ENCODE results near the gene PAPPA2. TPM values are rescaled to one million over a fixed set of nuclear protein-coding genes. Genes with fewer than 3 reads are reported as not detected.
A peak's percentile ranks its signal among the peaks of the same experiment; 100 is the strongest.
"Not testable (repeated sequence)": the region's sequence is repeated elsewhere in the genome, so short reads cannot be mapped to it uniquely, and the experiment has no call there.

The PAPPA2 gene
- polyA plus RNA-seq, 4 donors: 2.2 to 77.1 (median 53.6) TPM

GRCh38 chr1:176595217-176595616 is 132.2 kb downstream of the PAPPA2 start:
- DNase-seq (ENCODE audit: low read depth in 4 of 4, low spot score in 3 of 4): no peak

- DNase-seq (ENCODE audit: low read depth in 4 of 4, low spot score in 3 of 4): no peak
Observed at GRCh38 chr1:176601348-176601747, 138.4 kb downstream of the PAPPA2 start.

- DNase-seq (ENCODE audit: low read depth in 4 of 4, low spot score in 3 of 4): peak in 2 of 4 donors; percentile 2 to 12
Observed at GRCh38 chr1:176602388-176603004, 139.5 kb downstream of the PAPPA2 start.

- DNase-seq (ENCODE audit: low read depth in 4 of 4, low spot score in 3 of 4): no peak
Observed at GRCh38 chr1:176603696-176604095, 140.7 kb downstream of the PAPPA2 start.

- no peak for DNase-seq (ENCODE audit: low read depth in 4 of 4, low spot score in 3 of 4)
Observed at GRCh38 chr1:176604461-176604860, 141.5 kb downstream of the PAPPA2 start.

- no peak for DNase-seq (ENCODE audit: low read depth in 4 of 4, low spot score in 3 of 4)
Observed at GRCh38 chr1:176605176-176605575, 142.2 kb downstream of the PAPPA2 start.

GRCh38 chr1:176609556-176610408 is 146.8 kb downstream of the PAPPA2 start:
- no peak for DNase-seq (ENCODE audit: low read depth in 4 of 4, low spot score in 3 of 4)

GRCh38 chr1:176612791-176613190 is 149.8 kb downstream of the PAPPA2 start:
- DNase-seq (ENCODE audit: low read depth in 4 of 4, low spot score in 3 of 4): no peak

GRCh38 chr1:176617881-176618280 is 154.9 kb downstream of the PAPPA2 start:
- DNase-seq (ENCODE audit: low read depth in 4 of 4, low spot score in 3 of 4): no peak

GRCh38 chr1:176619261-176619660 is 156.3 kb downstream of the PAPPA2 start:
- DNase-seq (ENCODE audit: low read depth in 4 of 4, low spot score in 3 of 4): no peak

GRCh38 chr1:176625365-176625764 is 162.4 kb downstream of the PAPPA2 start:
- no peak for DNase-seq (ENCODE audit: low read depth in 4 of 4, low spot score in 3 of 4)

- no peak for DNase-seq (ENCODE audit: low read depth in 4 of 4, low spot score in 3 of 4)
Observed at GRCh38 chr1:176626572-176627061, 163.6 kb downstream of the PAPPA2 start.

- DNase-seq (ENCODE audit: low read depth in 4 of 4, low spot score in 3 of 4): peak in 2 of 4 donors; percentile 12 to 64
Observed at GRCh38 chr1:176628775-176629174, 165.8 kb downstream of the PAPPA2 start.

GRCh38 chr1:176634733-176635132 is 171.8 kb downstream of the PAPPA2 start:
- DNase-seq (ENCODE audit: low read depth in 4 of 4, low spot score in 3 of 4): not testable (repeated sequence)

- DNase-seq (ENCODE audit: low read depth in 4 of 4, low spot score in 3 of 4): no peak
Observed at GRCh38 chr1:176638713-176639526, 175.9 kb downstream of the PAPPA2 start.

- DNase-seq (ENCODE audit: low read depth in 4 of 4, low spot score in 3 of 4): no peak
Observed at GRCh38 chr1:176643536-176643935, 180.6 kb downstream of the PAPPA2 start.

- no peak for DNase-seq (ENCODE audit: low read depth in 4 of 4, low spot score in 3 of 4)
Observed at GRCh38 chr1:176648556-176648955, 185.6 kb downstream of the PAPPA2 start.

GRCh38 chr1:176656257-176656995 is 193.5 kb downstream of the PAPPA2 start:
- DNase-seq (ENCODE audit: low read depth in 4 of 4, low spot score in 3 of 4): no peak

- no peak for DNase-seq (ENCODE audit: low read depth in 4 of 4, low spot score in 3 of 4)
Observed at GRCh38 chr1:176669782-176670181, 206.8 kb downstream of the PAPPA2 start.

- no peak for DNase-seq (ENCODE audit: low read depth in 4 of 4, low spot score in 3 of 4)
Observed at GRCh38 chr1:176670853-176671252, 207.9 kb downstream of the PAPPA2 start.
